ENCODE measurements around the gene C6orf47. TPM values are rescaled to one million over a fixed set of nuclear protein-coding genes. Genes with fewer than 3 reads are reported as not detected.
A peak's percentile ranks its signal among the peaks of the same experiment; 100 is the strongest.

Gene C6orf47
- total RNA-seq, 2 donors from 2014 or later: 13.3 to 16.9 TPM

DNA sequence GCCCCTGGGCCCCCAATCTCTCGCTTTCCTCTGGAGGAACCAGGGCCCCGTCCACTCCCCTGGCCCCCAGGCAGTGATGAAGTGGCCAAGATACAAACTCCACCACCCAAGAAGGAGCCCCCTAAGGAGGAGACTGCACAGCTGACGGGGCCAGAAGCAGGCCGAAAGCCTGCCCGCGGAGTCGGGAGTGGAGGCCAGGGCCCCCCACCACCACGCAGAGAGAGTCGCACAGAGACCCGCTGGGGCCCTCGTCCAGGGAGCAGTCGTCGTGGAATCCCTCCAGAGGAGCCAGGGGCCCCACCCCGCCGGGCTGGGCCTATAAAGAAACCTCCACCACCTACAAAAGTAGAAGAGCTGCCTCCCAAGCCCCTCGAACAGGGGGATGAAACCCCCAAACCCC lies 29.4 kb downstream of the C6orf47 start:
- DNase-seq (no peak), ATAC-seq (no peak)
- peaks cover 17% of the 10 kb centered on the region for H3K4me1 Mint-ChIP-seq
- peaks cover 18% of the 10 kb centered on the region for H3K36me3 Mint-ChIP-seq (ENCODE audit: low read depth)
- no peaks in the 10 kb centered on the region for H3K27me3 Mint-ChIP-seq
- peak overlapping the region; percentile 31 for H3K4me3 Mint-ChIP-seq
- peak overlapping the region; percentile 43 for H3K27ac Mint-ChIP-seq
- no peaks in the 10 kb centered on the region for H3K9me3 ChIP-seq (ENCODE audit: control insufficient read depth, low read length, poor library complexity, severe bottlenecking)

GRCh38 chr6:31630177-31630934 lies 30.2 kb downstream of the C6orf47 start:
- Mint-ChIP-seq H3K27me3 (no peaks in the 10 kb centered on the region), H3K27ac (no peak overlapping the region), H3K4me1 (peaks cover 18% of the 10 kb centered on the region), H3K36me3 (ENCODE audit: low read depth) (peaks cover 20% of the 10 kb centered on the region), H3K4me3 (no peak overlapping the region)
- H3K9me3 ChIP-seq (ENCODE audit: control insufficient read depth, low read length, poor library complexity, severe bottlenecking): no peaks in the 10 kb centered on the region
- no peak for ATAC-seq
- DNase-seq: no peak

DNA sequence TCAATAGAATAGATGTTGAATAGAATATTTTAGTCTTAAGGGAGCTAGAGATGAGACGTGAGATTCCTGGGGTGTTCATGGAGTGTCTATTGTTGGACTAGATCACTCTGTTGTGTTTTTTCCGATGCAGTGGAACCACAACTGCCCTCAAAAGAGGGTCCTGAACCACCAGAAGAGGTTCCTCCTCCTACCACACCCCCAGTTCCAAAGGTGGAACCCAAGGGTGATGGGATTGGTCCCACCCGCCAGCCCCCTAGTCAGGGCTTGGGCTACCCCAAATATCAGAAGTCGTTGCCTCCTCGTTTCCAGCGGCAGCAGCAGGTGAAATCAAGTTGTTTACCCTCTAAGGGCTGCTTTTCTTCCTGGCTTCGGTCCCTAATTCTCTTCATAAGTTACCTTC lies 31.6 kb downstream of the C6orf47 start:
- no peaks in the 10 kb centered on the region for H3K9me3 ChIP-seq (ENCODE audit: control insufficient read depth, low read length, poor library complexity, severe bottlenecking)
- H3K4me3 Mint-ChIP-seq: no peak overlapping the region
- H3K36me3 Mint-ChIP-seq (ENCODE audit: low read depth): peaks cover 20% of the 10 kb centered on the region
- peaks cover 17% of the 10 kb centered on the region for H3K4me1 Mint-ChIP-seq
- H3K27me3 Mint-ChIP-seq: no peaks in the 10 kb centered on the region
- no peak for DNase-seq
- no peak overlapping the region for H3K27ac Mint-ChIP-seq
- ATAC-seq: no peak

- peaks cover 19% of the 10 kb centered on the region for H3K4me1 Mint-ChIP-seq
- peaks cover 18% of the 10 kb centered on the region for H3K36me3 Mint-ChIP-seq (ENCODE audit: low read depth)
- no peaks in the 10 kb centered on the region for H3K27me3 Mint-ChIP-seq
- no peak for DNase-seq
- ATAC-seq: no peak
- H3K27ac Mint-ChIP-seq: peak overlapping the region; percentile 87
- no peaks in the 10 kb centered on the region for H3K9me3 ChIP-seq (ENCODE audit: control insufficient read depth, low read length, poor library complexity, severe bottlenecking)
- H3K4me3 Mint-ChIP-seq: no peak overlapping the region
Measured at GRCh38 chr6:31627690-31628287, 32.8 kb downstream of the C6orf47 start.

DNA sequence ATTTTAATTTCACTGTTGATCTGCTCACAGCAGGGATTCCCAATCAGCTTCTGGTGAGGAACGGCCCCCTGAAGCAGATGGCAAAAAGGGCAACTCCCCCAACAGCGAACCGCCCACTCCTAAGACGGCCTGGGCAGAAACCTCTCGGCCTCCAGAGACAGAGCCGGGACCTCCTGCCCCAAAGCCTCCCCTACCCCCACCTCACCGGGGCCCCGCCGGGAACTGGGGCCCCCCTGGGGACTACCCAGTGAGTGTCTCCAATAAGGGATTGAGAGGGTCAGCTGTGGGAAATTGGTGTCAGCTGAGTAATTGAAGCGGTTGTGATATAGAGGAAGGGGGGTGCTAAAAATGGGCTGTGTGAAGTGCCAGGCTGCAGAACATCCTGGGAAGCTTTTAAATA lies 33.6 kb downstream of the C6orf47 start:
- H3K27ac Mint-ChIP-seq: peak overlapping the region; percentile 87
- H3K27me3 Mint-ChIP-seq: no peaks in the 10 kb centered on the region
- peaks cover 27% of the 10 kb centered on the region for H3K4me1 Mint-ChIP-seq
- no peaks in the 10 kb centered on the region for H3K9me3 ChIP-seq (ENCODE audit: control insufficient read depth, low read length, poor library complexity, severe bottlenecking)
- H3K36me3 Mint-ChIP-seq (ENCODE audit: low read depth): peaks cover 16% of the 10 kb centered on the region
- no peak for ATAC-seq
- DNase-seq: no peak
- H3K4me3 Mint-ChIP-seq: no peak overlapping the region

DNA sequence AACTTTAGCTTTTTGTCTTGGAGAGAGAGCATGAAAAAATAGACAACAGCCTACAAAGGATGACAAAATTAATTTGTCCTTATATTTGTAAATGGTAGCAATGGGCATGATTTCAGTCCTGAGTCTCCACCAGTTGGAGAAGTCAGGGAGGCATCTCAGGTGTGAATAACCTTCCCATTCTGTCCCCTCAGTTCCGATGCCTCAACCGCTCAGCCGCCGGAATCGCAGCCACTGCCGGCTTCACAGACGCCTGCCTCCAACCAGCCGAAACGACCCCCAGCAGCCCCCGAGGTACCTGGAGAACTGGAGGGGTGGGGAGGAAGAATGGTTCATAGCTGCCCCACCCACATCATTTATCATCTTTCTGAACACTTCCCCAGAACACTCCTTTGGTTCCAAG lies 36.5 kb downstream of the C6orf47 start:
- peak overlapping the region; percentile 34 for H3K27ac Mint-ChIP-seq
- ATAC-seq (no peak), DNase-seq (no peak)
- peaks cover 33% of the 10 kb centered on the region for H3K4me1 Mint-ChIP-seq
- no peak overlapping the region for H3K4me3 Mint-ChIP-seq
- no peaks in the 10 kb centered on the region for H3K9me3 ChIP-seq (ENCODE audit: control insufficient read depth, low read length, poor library complexity, severe bottlenecking)
- no peaks in the 10 kb centered on the region for H3K27me3 Mint-ChIP-seq
- H3K36me3 Mint-ChIP-seq (ENCODE audit: low read depth): peaks cover 14% of the 10 kb centered on the region

DNA sequence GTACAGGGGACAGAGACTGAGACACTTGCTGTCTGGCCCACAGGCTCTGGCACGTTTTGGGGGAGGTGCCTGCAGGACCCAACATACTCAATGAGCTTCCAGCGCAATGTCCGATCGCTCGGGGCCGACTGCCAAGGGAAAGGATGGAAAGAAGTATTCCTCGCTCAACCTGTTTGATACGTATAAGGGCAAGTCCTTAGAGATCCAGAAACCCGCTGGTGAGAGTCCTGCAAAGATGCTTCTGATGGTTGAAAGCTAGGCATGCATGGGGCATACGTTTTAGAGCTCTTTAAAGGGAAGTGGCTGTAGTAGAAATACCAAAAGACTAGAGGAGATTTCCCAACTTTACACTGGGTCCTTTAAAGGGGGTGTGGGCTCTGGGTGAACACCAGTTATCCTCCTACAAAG lies 37.9 kb downstream of the C6orf47 start:
- Mint-ChIP-seq H3K4me1 (peaks cover 32% of the 10 kb centered on the region), H3K27ac (peak overlapping the region; percentile 95), H3K27me3 (no peaks in the 10 kb centered on the region), H3K36me3 (ENCODE audit: low read depth) (peaks cover 14% of the 10 kb centered on the region), H3K4me3 (peak overlapping the region; percentile 31)
- no peaks in the 10 kb centered on the region for H3K9me3 ChIP-seq (ENCODE audit: control insufficient read depth, low read length, poor library complexity, severe bottlenecking)
- ATAC-seq (no peak), DNase-seq (no peak)

DNA sequence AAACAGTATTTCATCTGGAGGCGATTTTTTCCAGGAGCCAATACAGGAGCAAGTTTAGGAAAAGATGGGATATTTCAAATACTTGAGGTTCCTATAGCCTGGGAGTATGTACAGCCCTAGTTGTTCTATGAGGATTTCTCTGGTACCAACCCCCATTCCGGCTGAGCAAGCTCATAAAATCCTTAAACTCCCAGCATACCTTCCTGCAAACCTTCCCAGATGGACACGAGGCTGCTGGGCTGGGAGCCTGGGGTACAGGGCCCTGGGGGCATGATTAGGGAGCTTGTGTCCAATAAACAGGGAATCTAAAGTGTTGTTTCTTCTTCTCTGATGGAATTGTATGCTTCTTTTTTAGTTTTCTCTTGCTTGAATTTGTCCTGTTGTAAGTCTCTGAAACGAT lies 38.6 kb downstream of the C6orf47 start:
- H3K4me3 Mint-ChIP-seq: peak overlapping the region; percentile 93
- H3K27ac Mint-ChIP-seq: peak overlapping the region; percentile 95
- peaks cover 29% of the 10 kb centered on the region for H3K4me1 Mint-ChIP-seq
- ATAC-seq (no peak), DNase-seq (no peak)
- H3K36me3 Mint-ChIP-seq (ENCODE audit: low read depth): peaks cover 7% of the 10 kb centered on the region
- no peaks in the 10 kb centered on the region for H3K9me3 ChIP-seq (ENCODE audit: control insufficient read depth, low read length, poor library complexity, severe bottlenecking)
- H3K27me3 Mint-ChIP-seq: no peaks in the 10 kb centered on the region

DNA sequence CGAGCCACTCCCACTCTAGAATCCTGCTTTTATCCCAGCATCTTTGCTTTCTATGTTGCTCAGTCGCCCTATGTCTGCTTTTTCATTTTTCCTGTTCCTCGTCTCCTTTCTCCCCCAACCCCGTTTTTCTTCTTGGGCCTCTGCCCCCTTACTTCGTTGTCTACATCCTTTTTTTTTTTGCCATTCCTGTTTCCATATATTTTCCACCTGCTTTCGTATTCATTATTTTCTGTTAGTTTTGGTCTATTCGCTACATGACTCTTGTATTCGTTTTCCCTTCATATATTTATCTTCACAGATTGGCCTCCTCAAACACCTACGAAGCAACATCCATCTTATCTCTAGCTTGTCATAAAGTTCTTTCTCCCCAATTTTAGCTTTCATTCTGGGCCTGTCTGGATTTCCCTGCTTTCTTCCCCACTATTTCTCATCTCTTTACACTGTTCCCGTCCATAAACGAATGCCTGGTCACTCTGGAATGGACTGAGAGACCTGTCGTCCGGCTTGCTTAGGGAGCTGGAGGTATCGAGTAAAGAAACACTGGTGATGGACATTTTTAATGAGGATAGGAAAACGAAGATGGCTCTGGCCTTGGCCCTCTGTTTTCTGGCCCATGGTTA lies 39.1 kb downstream of the C6orf47 start:
- H3K27ac Mint-ChIP-seq: peak overlapping the region; percentile 95
- peaks cover 7% of the 10 kb centered on the region for H3K36me3 Mint-ChIP-seq (ENCODE audit: low read depth)
- no peaks in the 10 kb centered on the region for H3K9me3 ChIP-seq (ENCODE audit: control insufficient read depth, low read length, poor library complexity, severe bottlenecking)
- no peak for DNase-seq
- no peak for ATAC-seq
- peaks cover 34% of the 10 kb centered on the region for H3K4me1 Mint-ChIP-seq
- H3K27me3 Mint-ChIP-seq: no peaks in the 10 kb centered on the region
- peak overlapping the region; percentile 93 for H3K4me3 Mint-ChIP-seq

DNA sequence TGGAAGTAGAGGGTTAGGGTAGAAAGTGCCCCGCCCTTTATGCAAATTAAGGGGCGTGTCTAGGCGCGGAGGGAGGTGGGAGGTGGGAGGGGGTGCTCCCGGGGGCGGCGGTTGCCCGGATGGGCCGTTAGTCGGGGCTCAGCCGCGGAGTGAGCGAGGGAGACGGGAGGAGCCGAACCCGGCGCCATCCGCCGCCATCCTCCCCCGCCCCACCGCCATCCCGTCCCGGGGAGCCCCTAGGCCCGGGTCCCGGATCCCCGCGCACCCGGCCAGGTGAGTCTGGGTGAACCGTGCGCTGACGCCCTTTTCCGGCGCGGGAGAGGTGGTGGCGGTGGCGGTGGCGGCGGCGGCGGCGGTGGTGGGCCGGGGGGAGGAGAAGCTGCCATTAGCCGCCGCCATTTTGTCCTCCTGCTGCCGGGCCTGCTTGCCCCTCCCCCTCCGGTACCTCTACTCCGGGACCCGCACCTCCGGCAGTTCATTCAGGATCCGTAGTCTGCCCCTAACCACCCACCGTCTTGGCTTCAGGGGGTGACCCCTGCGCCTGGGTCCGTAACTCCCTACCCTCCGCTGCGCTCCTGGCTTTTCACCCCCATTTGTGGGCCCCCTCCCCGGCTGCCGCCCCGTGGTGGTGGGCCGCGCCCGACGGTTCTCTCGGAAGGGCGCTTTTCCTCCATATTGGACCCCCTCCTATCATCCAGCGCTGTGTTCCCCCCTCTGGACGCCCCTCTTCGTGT lies 39.8 kb downstream of the C6orf47 start, which contains the start of gene PRRC2A:
Gene PRRC2A, plus strand, starts transcription at position 130 of the 734 bp plus-strand sequence. CDS start 2,075 bp downstream, outside the sequence.
- ATAC-seq: peak; percentile 38
- no peaks in the 10 kb centered on the region for H3K9me3 ChIP-seq (ENCODE audit: control insufficient read depth, low read length, poor library complexity, severe bottlenecking)
- H3K27ac Mint-ChIP-seq: peak within 1 kb of the TSS; percentile 95
- peak in 1 of 3 donors; percentile 86 for DNase-seq
- H3K36me3 Mint-ChIP-seq (ENCODE audit: low read depth): peaks cover 4% of the 10 kb centered on the region
- no peaks in the 10 kb centered on the region for H3K27me3 Mint-ChIP-seq
- H3K4me1 Mint-ChIP-seq: peaks cover 34% of the 10 kb centered on the region
- H3K4me3 Mint-ChIP-seq: peak within 1 kb of the TSS; percentile 93

- Mint-ChIP-seq H3K36me3 (ENCODE audit: low read depth) (peaks cover 4% of the 10 kb centered on the region), H3K27me3 (no peaks in the 10 kb centered on the region), H3K4me1 (peaks cover 38% of the 10 kb centered on the region), H3K27ac (peak overlapping the region; percentile 95), H3K4me3 (peak overlapping the region; percentile 93)
- DNase-seq (peak; percentile 88 to 94 (median 89)), ATAC-seq (peak; percentile 86)
- H3K9me3 ChIP-seq (ENCODE audit: control insufficient read depth, low read length, poor library complexity, severe bottlenecking): no peaks in the 10 kb centered on the region
Measured at GRCh38 chr6:31619805-31620585, 40.6 kb downstream of the C6orf47 start.

DNA sequence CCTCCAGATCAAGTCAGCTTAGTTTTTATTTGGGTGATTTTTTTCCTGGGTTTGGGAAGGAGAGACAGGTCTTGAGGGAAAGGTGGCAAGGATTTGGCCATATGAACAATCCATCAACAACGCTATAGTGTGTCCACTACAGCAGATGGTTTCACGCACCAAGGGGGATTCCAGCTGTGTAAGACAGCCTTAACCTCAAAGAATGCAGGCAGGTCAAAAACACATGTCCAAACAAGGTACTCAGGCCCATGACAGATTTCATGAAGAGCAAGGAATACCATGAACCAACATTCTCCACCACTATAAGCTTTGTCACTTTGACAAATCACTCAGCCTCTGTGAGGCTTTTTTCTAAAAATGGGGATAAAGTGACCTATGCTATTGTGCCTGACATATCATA lies 43.6 kb downstream of the C6orf47 start:
- no peaks in the 10 kb centered on the region for H3K9me3 ChIP-seq (ENCODE audit: control insufficient read depth, low read length, poor library complexity, severe bottlenecking)
- Mint-ChIP-seq H3K27ac (no peak overlapping the region), H3K27me3 (no peaks in the 10 kb centered on the region), H3K4me3 (no peak overlapping the region), H3K36me3 (ENCODE audit: low read depth) (peaks cover 4% of the 10 kb centered on the region), H3K4me1 (peaks cover 30% of the 10 kb centered on the region)
- no peak for ATAC-seq
- DNase-seq: no peak

All from T-helper 17 cell (primary cell).